Measurements from ENCODE around the gene DDAH2.

- TF ChIP-seq, protein P1, sequence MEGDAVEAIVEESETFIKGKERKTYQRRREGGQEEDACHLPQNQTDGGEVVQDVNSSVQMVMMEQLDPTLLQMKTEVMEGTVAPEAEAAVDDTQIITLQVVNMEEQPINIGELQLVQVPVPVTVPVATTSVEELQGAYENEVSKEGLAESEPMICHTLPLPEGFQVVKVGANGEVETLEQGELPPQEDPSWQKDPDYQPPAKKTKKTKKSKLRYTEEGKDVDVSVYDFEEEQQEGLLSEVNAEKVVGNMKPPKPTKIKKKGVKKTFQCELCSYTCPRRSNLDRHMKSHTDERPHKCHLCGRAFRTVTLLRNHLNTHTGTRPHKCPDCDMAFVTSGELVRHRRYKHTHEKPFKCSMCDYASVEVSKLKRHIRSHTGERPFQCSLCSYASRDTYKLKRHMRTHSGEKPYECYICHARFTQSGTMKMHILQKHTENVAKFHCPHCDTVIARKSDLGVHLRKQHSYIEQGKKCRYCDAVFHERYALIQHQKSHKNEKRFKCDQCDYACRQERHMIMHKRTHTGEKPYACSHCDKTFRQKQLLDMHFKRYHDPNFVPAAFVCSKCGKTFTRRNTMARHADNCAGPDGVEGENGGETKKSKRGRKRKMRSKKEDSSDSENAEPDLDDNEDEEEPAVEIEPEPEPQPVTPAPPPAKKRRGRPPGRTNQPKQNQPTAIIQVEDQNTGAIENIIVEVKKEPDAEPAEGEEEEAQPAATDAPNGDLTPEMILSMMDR (IDR thresholded peaks at IDR 0.05), result no peak
- TF ChIP-seq POLR2AphosphoS5 (IDR thresholded peaks at IDR 0.05) (no peak), EP300 (IDR thresholded peaks at IDR 0.05) (no peak), POLR2A (IDR thresholded peaks at IDR 0.05) (no peak)
These were observed 47.4 kb upstream of the DDAH2 start for GRCh38 chr6:31776485-31776988.
